Neural crest cell (in vitro differentiated cells): ENCODE data around the gene SERPING1. TPM values are rescaled to one million over a fixed set of nuclear protein-coding genes. Genes with fewer than 3 reads are reported as not detected.

Experiments used
- DNase-seq: peaks from one replicate; pipeline ENCODE4 v3.0.0; 2021; ENCODE audit warnings: low read depth, mixed read lengths, low spot score
- H3K27ac Mint-ChIP-seq: one replicate; pipeline ENCODE4 v1.8.0; 2021; ENCODE audit warnings: mild to moderate bottlenecking, mixed read lengths; ENCODE audit not compliant: unreplicated experiment
- H3K27me3 Mint-ChIP-seq: 2 replicates; pipeline ENCODE4 v1.8.0; 2021; ENCODE audit warnings: low read depth, mild to moderate bottlenecking, mixed read lengths
- H3K36me3 Mint-ChIP-seq: 2 replicates; pipeline ENCODE4 v1.8.0; 2021; ENCODE audit warnings: low read depth, mild to moderate bottlenecking, mixed read lengths
- H3K4me1 Mint-ChIP-seq: 2 replicates; pipeline ENCODE4 v1.8.0; 2021; ENCODE audit warnings: mixed read lengths
- H3K4me3 Mint-ChIP-seq: one replicate; pipeline ENCODE4 v1.8.0; 2021; ENCODE audit warnings: mild to moderate bottlenecking, mixed read lengths
- H3K9me3 Mint-ChIP-seq: 2 replicates; pipeline ENCODE4 v1.8.0; 2021; ENCODE audit warnings: mixed read lengths
- CTCF ChIP-seq: fragments of 200-600 bp; sonication (generic); conservative IDR thresholded peaks from 2 replicates; pipeline ENCODE4 v1.5.0; 2021; ENCODE audit warnings: antibody characterized with exemption, mild to moderate bottlenecking
- total RNA-seq: library from RNA; stranded (reverse); gene quantifications from 2 replicates; pipeline ENCODE4 v1.2.1, GENCODE V29; 2021

SERPING1 gene
- total RNA-seq, 1 donor from 2014 or later = 31.7 TPM

- H3K9me3 Mint-ChIP-seq = no peaks in the 10 kb centered on the region
- TF ChIP-seq CTCF = no peak
- peak overlapping the region; percentile 96 for H3K4me3 Mint-ChIP-seq
- H3K27ac Mint-ChIP-seq = no peak overlapping the region
- peaks cover 27% of the 10 kb centered on the region for H3K4me1 Mint-ChIP-seq
- DNase-seq = no peak
- peaks cover 11% of the 10 kb centered on the region for H3K27me3 Mint-ChIP-seq
- H3K36me3 Mint-ChIP-seq = peaks cover 5% of the 10 kb centered on the region
Observed at GRCh38 chr11:57656885-57657193, 59.4 kb downstream of the SERPING1 start.

- H3K4me3 Mint-ChIP-seq = peak within 1 kb of the TSS; percentile 96
- H3K36me3 Mint-ChIP-seq = peaks cover 5% of the 10 kb centered on the region
- no peaks in the 10 kb centered on the region for H3K9me3 Mint-ChIP-seq
- no peak for TF ChIP-seq CTCF
- DNase-seq = peak; percentile 97
- H3K27me3 Mint-ChIP-seq = peaks cover 10% of the 10 kb centered on the region
- H3K27ac Mint-ChIP-seq = peak within 1 kb of the TSS; percentile 92
- H3K4me1 Mint-ChIP-seq = peaks cover 27% of the 10 kb centered on the region
Observed at GRCh38 chr11:57657194-57658022, 59.9 kb downstream of the SERPING1 start, which contains the start of gene CLP1. Gene CLP1 (plus strand): TSS chr11:57657762. CDS start chr11:57659477, 1,715 bp downstream.

- peaks cover 5% of the 10 kb centered on the region for H3K36me3 Mint-ChIP-seq
- peaks cover 24% of the 10 kb centered on the region for H3K4me1 Mint-ChIP-seq
Observed at GRCh38 chr11:57658023-57658361, 60.5 kb downstream of the SERPING1 start.

GRCh38 chr11:57659669-57660068 lies 62.2 kb downstream of the SERPING1 start:
- no peak for DNase-seq
- Mint-ChIP-seq H3K4me1 (peaks cover 19% of the 10 kb centered on the region), H3K27me3 (peaks cover 3% of the 10 kb centered on the region), H3K4me3 (peak overlapping the region; percentile 49), H3K36me3 (peaks cover 5% of the 10 kb centered on the region), H3K27ac (no peak overlapping the region), H3K9me3 (no peaks in the 10 kb centered on the region)
- no peak for TF ChIP-seq CTCF

More at GRCh38 chr11:57658023-57658361, 60.5 kb downstream of the SERPING1 start:
- Mint-ChIP-seq H3K27ac (peak overlapping the region; percentile 92), H3K27me3 (peaks cover 6% of the 10 kb centered on the region), H3K9me3 (no peaks in the 10 kb centered on the region), H3K4me3 (peak overlapping the region; percentile 96)
- no peak for DNase-seq
- TF ChIP-seq CTCF = no peak

- H3K27me3 Mint-ChIP-seq = peaks cover 4% of the 10 kb centered on the region
- DNase-seq = no peak
- H3K36me3 Mint-ChIP-seq = peaks cover 3% of the 10 kb centered on the region
- H3K27ac Mint-ChIP-seq = no peak overlapping the region
- H3K9me3 Mint-ChIP-seq = no peaks in the 10 kb centered on the region
- peaks cover 20% of the 10 kb centered on the region for H3K4me1 Mint-ChIP-seq
- peak overlapping the region; percentile 14 for H3K4me3 Mint-ChIP-seq
- TF ChIP-seq CTCF = no peak
Observed at GRCh38 chr11:57662893-57663292, 65.4 kb downstream of the SERPING1 start.
